Hematopoietic multipotent progenitor cell treated with erythropoietin and hydrocortisone succinate and interleukin-3 and kit ligand, for 17 days (in vitro differentiated cells): ENCODE measurements around the gene CD70.
"Not testable (repeated sequence)": the region's sequence is repeated elsewhere in the genome, so short reads cannot be mapped to it uniquely, and the experiment has no call there.

Experiments used
- DNase-seq: peaks from one replicate; pipeline ENCODE4 v3.0.0-alpha.2; 2015; ENCODE audit warnings: low spot score

The CD70 gene

DNA sequence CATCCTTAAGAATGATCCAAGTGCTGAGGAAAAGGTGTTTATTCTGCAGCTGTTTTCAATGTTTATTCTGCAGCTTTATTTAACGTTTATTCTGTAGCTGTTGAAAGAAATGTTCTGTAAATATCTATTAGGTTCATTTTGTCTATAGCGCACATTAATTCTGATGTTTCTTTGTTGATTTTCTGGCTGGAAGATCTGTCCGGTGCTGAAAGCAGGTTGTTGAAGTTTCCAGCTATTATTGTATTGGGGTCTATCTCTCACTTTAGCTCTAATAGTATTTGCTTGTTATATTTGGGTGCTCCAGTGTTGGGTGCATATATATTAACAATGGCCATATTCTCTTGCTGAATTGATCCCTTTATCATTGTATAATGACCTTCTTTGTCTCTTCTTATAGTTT is 20.2 kb downstream of the CD70 start:
- DNase-seq: no peak

DNA sequence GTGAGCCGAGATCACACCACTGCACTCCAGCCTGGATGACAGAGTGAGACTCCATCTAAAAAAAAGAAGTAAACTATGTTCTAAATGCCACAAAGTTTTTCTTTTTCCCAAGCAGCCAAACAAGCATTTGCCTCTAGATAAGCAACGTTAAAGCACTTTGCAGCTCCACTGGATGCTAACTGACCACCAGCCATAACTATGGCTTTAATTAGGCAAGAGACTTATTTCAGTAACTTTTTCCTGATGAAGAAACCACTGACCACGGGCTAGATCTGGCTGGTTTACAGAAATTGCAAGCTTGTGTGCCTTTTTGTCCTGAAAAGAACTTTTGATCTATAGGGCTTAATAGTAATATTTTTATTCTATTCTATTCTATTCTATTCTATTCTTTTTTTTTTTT is 22.1 kb downstream of the CD70 start:
- DNase-seq: no peak

DNA sequence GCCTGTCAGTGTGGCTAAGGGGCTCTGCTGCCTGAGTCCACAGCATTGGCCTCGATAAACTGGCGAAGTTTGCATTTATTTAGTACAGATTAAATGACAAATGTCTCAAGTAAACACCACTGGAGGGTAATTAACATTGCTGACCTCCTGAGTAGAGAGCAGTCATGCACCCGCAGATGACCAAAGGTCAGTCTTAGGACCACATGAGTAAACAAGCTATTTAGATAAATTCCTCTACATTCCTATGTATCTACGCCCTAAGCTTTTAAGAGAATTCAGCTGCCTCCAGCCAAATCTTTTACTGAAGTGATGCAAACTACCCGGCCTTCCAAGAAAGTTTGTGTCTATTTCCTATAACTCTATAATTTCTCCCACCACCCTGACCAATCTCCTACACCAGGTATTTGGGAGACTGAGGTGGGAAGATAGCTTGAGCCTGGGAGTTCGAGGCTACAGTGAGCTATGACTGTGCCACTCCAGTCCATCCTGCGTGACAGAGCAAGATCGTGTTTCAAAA is 22.9 kb downstream of the CD70 start:
- DNase-seq: no peak

DNA sequence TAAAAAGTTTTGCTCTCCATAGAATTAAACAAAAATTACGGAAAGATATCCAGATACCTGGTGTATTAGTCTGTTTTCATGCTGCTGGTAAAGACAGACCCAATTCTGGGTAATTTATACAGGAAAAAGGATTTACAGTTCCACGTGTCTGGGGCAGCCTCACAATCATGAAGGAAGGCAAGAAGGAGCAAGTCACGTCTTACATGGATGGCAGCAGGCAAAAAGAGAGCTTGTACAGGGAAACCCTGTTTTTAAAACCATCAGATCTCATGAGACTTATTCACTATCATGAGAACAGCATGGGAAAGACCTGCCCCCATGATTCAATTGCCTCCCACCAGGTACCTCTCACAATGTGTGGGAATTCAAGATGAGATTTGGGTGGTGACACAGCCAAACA is 24.2 kb downstream of the CD70 start:
- not testable (repeated sequence) for DNase-seq

DNA sequence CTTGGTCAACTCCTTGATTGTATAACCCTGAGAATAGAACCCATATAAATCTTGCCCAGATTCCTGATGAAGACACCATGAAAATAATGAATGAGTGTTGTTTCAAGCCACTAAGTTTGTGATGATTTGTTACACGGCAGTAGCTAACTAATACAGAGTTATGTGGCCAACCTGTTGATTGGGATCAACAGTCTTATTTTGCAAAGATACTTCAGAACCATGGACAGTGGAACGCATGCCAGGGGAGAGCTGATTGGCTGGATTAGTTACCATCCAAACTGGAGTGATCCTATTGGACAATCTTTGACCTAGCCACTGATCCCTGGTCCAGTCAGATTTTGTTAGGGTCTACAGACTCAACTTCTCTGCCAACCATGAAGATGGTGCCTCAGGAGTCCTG is 26.6 kb downstream of the CD70 start:
- no peak for DNase-seq

DNA sequence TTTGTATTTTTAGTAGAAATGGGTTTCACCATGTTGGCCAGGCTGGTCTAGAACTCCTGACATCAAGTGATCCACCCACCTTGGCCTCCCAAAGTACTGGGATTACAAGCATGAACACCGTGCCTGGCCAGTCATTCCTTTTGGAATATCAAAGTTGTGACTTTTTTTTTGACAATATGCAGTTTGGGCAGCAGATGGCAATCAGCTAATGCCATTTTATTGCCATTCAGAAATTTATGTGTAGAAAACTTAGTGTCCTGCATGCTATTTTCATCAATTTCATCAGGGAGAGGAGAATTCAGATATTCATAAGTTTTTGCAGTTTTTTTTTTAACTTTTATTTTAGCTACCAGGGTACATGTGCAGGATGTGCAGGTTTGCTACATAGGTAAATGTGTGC is 28.5 kb downstream of the CD70 start:
- DNase-seq: not testable (repeated sequence)

DNA sequence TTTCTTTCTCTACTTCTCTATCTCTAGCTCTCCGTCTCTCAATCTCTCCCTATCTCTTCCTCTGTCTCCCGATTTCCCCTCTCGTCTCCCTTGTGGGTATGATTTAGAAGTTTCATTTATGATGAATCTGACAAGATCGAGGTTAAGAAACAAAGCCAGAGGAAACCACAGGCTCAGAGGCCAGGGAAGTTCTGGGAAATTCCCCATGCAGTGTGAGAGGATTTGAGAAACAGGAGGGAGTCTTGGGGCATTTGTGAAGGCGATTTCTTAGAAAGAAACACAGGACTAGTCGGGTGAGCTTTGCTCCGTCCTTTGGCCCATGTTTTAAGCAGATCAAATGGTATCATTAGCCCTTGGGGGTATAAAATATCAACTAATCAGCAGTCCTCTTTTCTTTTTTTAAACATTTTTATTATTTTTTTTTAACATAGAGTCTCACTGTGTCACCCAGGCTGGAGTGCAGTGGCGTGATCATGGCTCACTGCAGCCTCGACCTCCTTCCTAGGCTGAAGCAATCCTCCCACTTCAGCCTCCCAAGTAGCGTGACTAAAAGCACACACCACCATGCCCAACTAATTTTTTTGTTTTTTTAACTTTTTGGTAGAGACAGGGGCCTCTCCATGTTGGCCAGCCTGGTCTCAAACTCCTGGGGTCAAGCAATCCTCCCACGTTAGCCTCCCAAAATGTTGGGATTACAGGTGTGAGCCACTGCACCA is 34.3 kb downstream of the CD70 start:
- no peak for DNase-seq

DNA sequence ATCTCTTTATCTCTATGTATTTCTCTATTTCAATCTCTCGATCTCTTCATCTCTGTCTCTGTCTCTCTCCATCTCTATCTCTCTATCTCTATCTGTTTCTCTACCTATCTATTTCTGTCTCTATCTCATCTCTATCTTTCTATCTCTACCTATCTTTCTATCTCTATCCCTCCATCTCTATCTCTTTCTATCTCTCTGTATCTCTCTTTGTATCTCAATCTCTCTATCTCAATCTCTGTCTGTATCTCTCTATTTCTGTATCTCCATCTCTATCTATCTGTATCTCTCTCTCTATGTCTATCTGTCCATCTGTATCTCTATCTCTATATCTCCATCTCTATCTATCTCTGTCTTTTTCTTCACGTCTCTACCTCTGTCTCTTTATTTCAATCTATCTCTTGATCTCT is 34.9 kb downstream of the CD70 start:
- no peak for DNase-seq

DNA sequence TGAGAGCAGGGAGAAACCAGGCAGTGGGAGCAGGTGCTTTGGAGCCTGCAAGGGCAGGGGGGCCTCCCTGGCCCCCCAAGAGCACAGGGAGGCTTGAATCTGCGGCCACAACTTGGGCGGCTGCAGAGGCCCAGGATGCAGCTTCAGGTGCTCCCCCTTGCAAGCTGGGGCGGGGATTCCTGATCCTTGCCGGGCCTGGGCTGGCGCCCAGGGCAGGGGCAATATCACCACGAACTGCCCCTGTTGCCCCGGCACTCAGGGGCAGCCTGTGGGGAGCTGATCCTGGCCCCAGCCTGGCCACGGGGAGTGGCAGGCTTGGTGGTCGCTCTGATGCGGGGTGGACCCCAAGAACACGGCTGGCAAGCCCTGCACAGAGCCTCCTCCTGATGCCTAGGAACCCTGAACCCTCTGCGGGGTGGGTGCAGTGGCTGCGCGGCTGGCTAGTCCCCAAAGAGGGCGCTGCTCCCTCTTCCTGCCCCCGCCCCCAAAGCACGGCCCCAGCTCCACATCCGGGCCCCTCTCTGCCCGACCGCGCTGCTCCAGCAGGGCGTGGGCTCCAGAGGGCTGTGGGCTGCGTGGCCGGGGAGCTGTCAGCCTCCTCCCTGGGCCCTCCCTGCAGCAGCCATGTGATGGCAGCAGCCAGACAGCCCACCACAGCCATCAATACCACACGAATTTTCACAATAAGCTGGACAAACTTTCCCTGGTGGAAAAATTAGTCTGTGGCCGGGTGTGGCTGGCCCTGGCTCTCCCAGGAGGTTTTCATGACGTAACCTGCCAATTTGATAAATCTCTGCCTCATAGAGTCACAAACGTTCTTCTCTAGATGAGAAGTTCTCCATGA is 39.1 kb downstream of the CD70 start:
- no peak for DNase-seq

DNA sequence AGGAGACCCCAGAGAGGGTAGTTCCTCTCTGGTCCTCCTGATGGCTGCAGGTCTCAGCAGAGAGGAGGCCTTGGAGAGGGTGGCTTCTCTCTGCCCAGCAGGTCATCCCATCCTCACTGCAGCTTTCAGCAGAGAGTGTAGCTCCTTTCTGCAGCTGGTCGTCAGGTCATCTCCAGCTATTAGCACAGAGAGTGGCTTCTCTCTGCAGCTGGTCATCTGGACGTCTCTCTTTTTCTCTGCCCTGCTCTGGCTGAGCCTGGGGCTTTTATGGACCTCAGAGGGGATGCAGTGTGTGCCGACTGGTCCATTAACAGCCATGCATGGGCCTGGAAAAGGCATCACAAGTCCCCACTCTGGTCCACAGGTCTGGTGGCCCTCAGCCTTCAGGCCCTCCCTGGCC is 39.9 kb downstream of the CD70 start:
- DNase-seq: no peak

DNA sequence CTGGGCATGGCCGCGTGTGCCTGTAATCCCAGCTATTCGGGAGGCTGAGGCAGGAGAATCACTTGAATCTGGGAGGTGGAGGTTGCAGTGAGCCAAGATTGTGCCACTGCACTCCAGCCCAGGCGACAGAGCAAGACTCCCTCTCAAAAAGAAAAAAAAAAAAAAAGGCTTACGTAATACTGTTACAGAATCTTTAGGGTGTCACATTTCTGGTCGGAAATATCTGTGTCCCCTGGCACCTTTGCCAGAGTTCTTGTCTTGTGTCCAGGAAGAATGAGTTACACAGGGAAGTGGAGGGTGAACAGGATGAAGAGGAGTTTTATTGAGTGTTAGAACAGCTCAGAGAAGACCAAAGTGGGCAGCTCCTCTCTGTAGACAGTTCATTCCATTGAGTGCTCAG is 40.3 kb downstream of the CD70 start:
- DNase-seq: not testable (repeated sequence)

DNA sequence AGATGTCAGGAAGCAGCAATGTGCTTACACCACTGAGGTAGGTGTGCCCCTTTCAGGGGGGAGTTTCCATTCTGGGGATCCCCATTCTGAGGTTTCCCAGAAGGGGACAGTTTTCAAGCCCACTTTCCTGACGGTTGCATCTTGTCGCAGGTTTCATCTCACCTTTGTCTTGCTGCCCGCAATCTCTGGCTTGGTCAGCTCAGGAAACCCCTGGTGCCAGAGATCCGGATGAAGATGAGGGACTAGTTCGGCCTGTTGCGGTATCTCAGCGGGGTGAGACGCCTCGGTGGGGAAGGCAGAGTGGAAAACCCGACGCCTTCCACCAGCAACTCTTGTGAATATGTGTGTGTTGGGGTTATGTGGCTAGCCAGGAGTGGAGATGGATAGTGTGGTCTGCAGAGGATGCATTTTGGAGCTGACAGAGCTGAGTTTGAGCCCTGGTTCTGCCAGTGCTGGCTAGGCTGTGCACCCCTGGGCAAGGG is 47.0 kb downstream of the CD70 start:
- DNase-seq: no peak

DNA sequence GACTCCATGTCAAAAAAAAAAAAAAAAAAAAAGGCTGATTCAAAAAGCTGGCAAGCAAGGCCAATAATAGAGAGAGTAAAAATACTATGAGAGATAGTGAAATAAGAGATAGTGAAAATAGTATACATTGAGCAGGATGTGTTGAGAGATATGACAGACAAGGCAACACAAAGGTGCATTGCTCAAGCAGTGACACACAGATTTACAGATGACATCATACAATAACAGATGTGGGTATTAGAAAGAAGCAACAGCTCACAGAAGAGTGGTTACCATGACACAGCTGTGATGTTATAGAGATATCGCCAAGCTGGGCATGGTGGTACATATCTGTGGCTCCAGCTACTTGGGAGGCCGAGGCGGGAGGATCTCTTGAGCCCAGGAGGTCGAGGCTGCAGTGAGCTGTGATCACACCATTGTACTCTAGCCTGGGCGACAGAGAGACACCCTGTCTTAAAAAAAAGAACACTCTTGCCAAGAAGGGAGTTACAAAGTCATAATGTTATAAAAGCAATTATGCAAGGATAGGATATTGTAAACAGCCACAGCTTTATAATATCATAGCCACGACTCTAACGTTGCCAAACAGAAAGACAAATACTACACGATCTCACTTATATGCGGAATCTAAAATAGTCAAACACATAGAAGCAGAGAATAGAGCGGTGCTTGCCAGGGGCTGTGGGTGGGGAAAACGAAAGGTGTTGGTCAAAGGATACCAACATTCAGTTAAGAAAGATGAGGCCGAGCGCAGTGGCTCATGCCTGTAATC is 49.8 kb downstream of the CD70 start:
- DNase-seq: no peak

DNA sequence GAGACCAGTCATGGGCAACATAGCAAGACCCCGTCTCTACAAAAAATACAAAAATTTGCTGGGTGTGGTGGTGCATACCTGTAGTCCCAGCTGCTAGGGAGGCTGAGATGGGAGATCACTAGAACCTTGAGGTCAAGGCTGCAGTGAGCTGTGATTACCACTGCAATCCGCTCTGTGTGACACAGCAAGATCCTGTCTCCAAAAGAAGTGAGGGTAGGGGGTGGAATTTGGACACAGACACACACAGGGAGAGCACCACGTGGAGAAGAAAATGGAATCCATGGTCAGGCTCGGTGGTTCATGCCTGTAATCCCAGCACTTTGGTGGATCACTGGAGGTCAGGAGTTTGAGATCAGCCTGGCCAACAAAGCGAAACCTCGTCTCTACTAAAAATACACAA is 51.4 kb downstream of the CD70 start:
- no peak for DNase-seq
